GM19463 (cell line): ENCODE data around the gene MCHR1.
A peak's percentile ranks its signal among the peaks of the same experiment; 100 is the strongest.

Source experiments
- ATAC-seq: cut with Tn5 transposase; IDR thresholded peaks from one replicate; pipeline ENCODE4 v1.9.1; 2021; ENCODE audit warnings: mild to moderate bottlenecking, moderate library complexity; ENCODE audit not compliant: unreplicated experiment

Gene MCHR1

DNA sequence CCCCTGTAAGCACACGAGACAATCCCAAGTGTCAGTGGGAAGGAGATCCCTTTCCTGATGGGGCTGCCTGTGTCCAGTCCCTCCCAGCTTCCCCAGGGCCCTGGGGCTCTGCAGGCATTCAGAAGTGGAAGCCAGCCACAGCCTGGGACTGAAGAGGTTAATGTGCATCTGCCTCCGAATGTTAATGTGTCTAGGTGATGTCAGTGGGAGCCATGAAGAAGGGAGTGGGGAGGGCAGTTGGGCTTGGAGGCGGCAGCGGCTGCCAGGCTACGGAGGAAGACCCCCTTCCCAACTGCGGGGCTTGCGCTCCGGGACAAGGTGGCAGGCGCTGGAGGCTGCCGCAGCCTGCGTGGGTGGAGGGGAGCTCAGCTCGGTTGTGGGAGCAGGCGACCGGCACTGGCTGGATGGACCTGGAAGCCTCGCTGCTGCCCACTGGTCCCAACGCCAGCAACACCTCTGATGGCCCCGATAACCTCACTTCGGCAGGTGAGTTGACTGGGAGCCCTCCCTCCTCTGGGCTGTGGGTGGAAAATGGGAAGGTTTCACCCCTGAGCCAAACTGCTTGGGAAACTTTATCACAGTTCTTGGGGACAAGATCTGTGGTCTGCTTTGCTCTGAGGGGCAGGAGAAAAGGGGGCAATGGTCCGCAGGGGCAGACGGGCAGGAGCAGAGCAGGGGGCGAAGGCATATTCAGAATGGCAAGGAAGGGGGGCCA is at the start of gene MCHR1:
TSS of gene MCHR1 (plus strand) at position 236 of the 715 bp plus-strand sequence. CDS start at position 405, 169 bp downstream.
- no peak for ATAC-seq

- no peak for ATAC-seq
Measured at GRCh38 chr22:40631925-40632324, 47.4 kb upstream of the MCHR1 start.

DNA sequence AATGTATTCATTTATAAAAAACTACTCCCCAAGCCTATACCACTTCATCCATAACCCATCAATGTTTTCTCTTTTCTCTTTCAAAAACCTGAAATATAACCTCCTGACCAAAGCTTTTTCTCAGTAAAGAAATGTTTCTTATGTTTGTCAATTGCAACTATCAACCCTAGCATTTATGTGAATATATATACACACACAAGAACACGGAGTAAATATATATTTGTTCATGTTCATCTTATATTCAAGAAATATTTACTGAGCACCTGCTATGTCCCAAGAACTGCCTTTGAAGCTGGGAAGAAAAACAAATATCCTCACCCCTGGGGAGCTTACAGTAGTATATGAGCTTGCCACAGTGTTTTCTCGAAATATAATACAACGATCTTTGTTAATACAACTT is 46.2 kb upstream of the MCHR1 start:
- no peak for ATAC-seq

DNA sequence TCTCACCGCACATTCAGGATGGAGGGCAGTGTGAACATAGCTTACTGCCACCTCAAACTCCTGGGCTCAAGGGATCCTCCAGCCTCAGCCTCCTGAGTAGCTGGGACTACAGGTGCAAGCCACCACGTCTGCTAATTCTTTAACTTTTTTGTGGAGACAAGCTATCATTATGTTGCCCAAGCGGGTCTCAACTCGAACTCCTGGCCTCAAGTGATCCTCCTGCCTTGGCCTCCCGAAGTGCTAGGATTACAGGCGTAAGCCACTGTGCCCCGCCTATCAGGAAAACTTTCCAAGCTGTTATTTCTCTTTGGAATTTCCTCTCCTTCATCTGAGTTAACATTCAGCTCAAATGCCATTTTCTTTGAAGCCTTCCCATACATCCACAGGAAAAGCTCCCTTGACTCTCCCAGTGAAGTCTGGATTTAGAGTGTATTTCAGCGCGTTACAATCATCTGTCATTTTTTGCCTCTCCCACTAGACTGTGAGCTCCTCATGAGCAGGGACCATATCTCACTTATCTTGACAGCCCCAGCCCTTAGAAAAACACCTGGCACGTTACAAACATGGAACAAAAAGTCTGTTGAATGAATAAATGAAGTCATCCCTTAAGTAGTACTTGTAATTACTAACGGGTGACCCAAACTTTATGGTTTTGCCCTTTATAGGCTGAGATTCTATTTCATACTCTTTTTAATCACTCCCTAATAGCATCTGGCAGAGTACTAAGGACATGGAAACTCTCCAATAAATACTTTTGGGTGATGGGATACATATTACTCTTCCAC is 45.0 kb upstream of the MCHR1 start:
- no peak for ATAC-seq

DNA sequence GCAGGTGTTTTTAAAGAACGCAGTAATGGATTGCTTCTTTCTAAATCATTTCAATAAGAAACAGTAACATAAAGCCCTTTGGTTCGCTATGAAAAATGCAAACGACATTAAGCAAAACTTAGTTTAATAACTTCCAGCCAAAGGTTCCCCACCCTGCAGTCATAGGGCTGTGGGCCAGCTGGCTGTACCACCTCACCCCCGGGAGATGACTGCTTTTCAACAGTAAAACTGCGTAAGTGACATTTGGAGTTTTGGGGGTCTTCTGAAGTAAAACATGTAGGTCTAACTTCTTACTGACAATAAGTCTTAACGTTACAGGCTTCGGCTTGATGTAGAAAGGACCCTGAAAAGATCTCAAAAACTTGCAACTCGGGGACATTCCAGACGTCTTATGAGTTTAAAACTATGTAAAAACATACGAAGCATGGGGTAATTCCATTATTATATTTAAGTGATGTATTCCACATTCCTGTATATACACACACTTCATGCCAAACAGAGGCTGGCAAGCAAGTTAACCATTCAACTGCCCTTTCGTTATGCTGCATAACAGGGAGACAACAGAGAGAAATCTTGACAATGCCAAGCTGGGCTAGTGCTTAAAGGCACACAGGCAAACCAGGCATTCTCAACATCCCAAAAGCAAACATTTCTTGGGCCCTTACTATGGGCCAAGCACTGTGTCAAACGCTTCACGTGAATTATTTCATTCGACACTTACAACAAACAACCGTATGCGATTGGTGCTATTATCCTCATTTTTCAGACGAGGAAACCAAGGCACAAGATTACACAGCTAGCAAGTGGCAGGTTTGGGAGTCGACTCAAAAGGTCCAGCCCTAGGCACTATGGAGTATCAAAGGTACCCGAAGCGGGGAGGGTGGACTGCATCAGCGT is 44.0 kb upstream of the MCHR1 start:
- ATAC-seq = no peak

DNA sequence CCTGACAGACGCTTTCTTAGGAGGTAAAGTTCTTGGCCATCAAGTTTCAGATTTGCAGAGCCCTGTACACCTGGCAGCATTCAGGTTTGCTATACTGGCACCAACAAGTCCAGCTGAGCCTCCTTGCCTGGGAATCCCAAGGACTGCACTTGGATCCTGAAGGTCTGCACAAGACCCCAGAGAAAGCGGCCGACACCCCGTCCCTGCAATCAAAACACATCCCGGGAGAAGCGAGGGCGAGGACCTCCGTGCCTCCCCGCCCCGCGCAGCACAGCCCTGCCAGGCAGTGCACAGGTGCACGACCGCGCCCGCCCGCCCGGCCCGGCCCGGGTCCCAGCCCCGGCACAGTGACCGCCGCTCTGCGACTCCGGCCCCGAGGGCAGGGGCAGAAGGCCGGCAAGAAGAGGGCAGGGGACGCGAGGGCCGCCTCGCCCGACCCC is 43.3 kb upstream of the MCHR1 start:
- ATAC-seq = peak; percentile 6

DNA sequence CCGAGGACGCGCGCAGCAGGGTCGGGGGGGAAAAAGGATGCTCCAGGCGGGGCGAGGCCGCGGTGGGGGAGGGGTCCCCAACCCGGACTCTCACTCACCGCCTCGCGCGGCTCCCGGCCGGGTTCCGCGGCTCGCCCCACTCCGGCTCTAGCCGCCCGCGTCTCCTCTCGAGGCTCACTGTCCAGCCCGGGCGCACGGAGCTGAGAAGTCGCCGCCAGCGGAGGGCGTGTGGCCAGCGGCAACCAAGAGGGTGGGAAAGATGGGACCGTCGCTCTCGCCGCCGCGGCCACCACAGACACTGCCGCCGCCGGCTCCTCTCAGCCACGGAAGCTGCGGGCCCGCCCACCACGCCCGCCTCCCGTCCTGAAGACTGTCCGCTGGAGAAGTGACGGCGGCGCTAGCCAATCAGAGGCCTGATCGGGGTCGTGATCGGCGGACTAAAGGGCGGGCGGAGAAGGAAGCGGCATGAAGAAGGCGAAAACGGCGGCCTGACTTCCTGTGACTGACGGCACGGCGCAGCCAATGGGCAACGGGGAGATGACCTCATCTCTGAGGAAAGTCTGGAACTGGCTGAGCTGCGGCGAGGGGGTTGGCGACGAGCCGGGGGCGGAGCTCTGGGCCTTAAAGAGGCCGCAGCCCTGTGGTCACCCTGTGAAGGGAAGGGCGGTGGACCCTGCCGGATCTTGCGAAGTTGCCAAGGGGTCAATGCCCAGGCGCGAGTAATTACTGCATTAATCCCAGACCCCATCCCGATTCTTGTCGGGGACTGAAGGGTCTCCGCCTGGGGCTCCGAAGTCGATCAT is 42.7 kb upstream of the MCHR1 start, which contains the start of gene MRTFA:
TSS of gene MRTFA (minus strand) at position 340 of the 803 bp plus-strand sequence.
- ATAC-seq = peak; percentile 92

- ATAC-seq = no peak
Measured at GRCh38 chr22:40637183-40638150, 41.8 kb upstream of the MCHR1 start.

- ATAC-seq = no peak
Measured at GRCh38 chr22:40638261-40638660, 41.0 kb upstream of the MCHR1 start.

GRCh38 chr22:40641269-40641668 is 38.0 kb upstream of the MCHR1 start:
- no peak for ATAC-seq

- ATAC-seq = no peak
Measured at GRCh38 chr22:40642316-40642715, 37.0 kb upstream of the MCHR1 start.

GRCh38 chr22:40645579-40646197 is 33.6 kb upstream of the MCHR1 start:
- no peak for ATAC-seq

- ATAC-seq = no peak
Measured at GRCh38 chr22:40648386-40648785, 30.9 kb upstream of the MCHR1 start.

DNA sequence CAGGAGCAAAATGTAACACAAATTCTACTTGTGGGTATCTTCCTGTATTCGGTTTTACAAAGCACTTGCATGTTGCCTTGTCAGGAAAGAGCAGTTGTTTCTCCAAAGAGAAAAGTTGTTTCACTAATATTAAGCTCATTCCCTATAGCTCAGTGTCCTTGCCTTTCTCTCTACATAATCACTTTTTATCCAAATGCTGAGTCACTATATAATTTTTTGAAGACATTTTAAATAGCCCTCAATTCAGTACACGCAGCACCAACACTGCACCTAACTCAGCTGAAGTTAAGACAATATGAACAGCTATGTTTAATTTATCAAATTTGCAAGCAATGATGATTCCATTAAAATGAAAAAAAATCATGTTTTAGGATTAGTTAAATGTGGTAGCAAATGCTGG is 28.2 kb upstream of the MCHR1 start:
- no peak for ATAC-seq

DNA sequence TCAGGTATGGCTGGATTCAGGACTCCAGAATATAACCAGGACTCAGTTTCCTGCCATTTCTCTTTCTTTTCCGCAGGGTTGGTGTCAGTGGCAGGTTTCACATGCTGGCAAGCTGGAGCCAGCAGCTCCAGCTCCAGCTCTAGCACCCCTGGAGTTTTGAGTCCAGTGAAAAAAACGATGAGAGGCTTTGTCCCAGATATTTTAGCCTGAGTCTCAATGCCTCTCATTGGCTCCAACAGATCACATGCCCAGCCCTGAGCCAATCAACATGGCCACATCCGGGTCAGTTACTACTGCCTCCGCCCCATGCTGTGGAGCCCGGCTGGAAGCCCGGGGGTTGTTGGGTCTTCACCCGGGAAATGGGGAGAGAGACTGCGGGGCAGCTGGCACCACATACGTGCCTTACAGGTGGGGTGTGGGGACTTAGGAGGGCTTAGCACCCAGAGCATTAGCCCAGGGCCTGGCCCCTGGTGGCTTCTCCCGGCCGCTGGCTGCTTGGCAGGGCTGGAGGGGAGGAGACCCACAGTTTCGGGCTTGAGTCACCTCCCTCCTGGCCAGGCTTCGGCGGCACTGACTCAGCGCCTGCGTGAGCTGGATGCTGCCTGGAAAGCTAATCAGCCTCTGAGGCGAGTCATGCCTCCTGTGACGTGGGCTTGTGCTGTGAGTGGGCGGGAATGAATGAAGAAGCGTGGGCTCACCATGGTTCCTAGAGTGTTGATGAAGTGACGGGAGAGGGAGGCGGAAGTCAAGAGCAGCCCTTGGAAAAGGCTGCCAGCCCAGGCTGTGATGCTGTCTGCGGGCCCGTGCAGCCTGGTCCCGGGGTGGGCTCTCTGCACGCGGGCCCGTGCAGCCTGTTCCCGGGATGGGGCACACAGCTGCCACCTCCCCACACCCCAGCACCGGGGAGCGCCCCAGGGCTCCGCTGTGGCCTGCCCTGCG is 27.5 kb upstream of the MCHR1 start:
- ATAC-seq = peak; percentile 86

- no peak for ATAC-seq
Measured at GRCh38 chr22:40653361-40653760, 25.9 kb upstream of the MCHR1 start.

GRCh38 chr22:40654522-40655167 is 24.6 kb upstream of the MCHR1 start:
- ATAC-seq = no peak
